Progenitor cell of endocrine pancreas (in vitro differentiated cells): ENCODE data around the gene PSMB5. TPM values are rescaled to one million over a fixed set of nuclear protein-coding genes. Genes with fewer than 3 reads are reported as not detected.
A peak's percentile ranks its signal among the peaks of the same experiment; 100 is the strongest.

Experiments
- DNase-seq: peaks from one replicate; pipeline ENCODE4 v3.0.0; 2021; ENCODE audit warnings: low spot score; ENCODE audit not compliant: unreplicated experiment
- H3K27ac Mint-ChIP-seq: 2 replicates; pipeline ENCODE4 v1.8.0; 2021; ENCODE audit warnings: mild to moderate bottlenecking, moderate library complexity, mixed read lengths
- H3K27me3 Mint-ChIP-seq: 2 replicates; pipeline ENCODE4 v1.8.0; 2021; ENCODE audit warnings: mixed read lengths
- H3K36me3 Mint-ChIP-seq: 2 replicates; pipeline ENCODE4 v1.8.0; 2022; ENCODE audit warnings: mixed read lengths; ENCODE audit not compliant: insufficient read depth
- H3K4me1 Mint-ChIP-seq: 2 replicates; pipeline ENCODE4 v1.8.0; 2021; ENCODE audit warnings: low read depth, mixed read lengths
- H3K4me3 Mint-ChIP-seq: 2 replicates; pipeline ENCODE4 v1.8.0; 2021; ENCODE audit warnings: low read depth, mild to moderate bottlenecking, moderate library complexity, mixed read lengths
- H3K9me3 Mint-ChIP-seq: 2 replicates; pipeline ENCODE4 v1.8.0; 2021; ENCODE audit warnings: low read depth, mixed read lengths
- CTCF ChIP-seq: fragments of 200-600 bp; sonication (generic); IDR thresholded peaks from one replicate; pipeline ENCODE4 v1.5.0; 2021; ENCODE audit warnings: antibody characterized with exemption, mild to moderate bottlenecking; ENCODE audit not compliant: unreplicated experiment
- total RNA-seq: library from RNA; stranded (reverse); gene quantifications from 2 replicates; pipeline ENCODE4 v1.2.1, GENCODE V29; 2021

Gene PSMB5
- total RNA-seq, 1 donor from 2014 or later: 156 TPM

- no peak for TF ChIP-seq CTCF
Observed at GRCh38 chr14:22977684-22978486, 56.8 kb downstream of the PSMB5 start.

GRCh38 chr14:22977434-22977683, 57.3 kb downstream of the PSMB5 start:
- Mint-ChIP-seq H3K4me3 (peak overlapping the region; percentile 44), H3K4me1 (peaks cover 49% of the 10 kb centered on the region), H3K27ac (peak overlapping the region; percentile 100), H3K9me3 (no peaks in the 10 kb centered on the region), H3K36me3 (peaks cover 41% of the 10 kb centered on the region), H3K27me3 (no peaks in the 10 kb centered on the region)
- no peak for TF ChIP-seq CTCF
- no peak for DNase-seq

More at GRCh38 chr14:22977684-22978486, 56.8 kb downstream of the PSMB5 start:
- H3K9me3 Mint-ChIP-seq: no peaks in the 10 kb centered on the region
- H3K4me1 Mint-ChIP-seq: peaks cover 49% of the 10 kb centered on the region
- peaks cover 40% of the 10 kb centered on the region for H3K36me3 Mint-ChIP-seq
- H3K27me3 Mint-ChIP-seq: no peaks in the 10 kb centered on the region
- peak overlapping the region; percentile 82 for H3K4me3 Mint-ChIP-seq
- peak overlapping the region; percentile 100 for H3K27ac Mint-ChIP-seq
- DNase-seq: peak; percentile 76

GRCh38 chr14:22976620-22977433, 57.9 kb downstream of the PSMB5 start:
- Mint-ChIP-seq H3K9me3 (no peaks in the 10 kb centered on the region), H3K27ac (peak overlapping the region; percentile 100), H3K27me3 (no peaks in the 10 kb centered on the region), H3K36me3 (peaks cover 44% of the 10 kb centered on the region), H3K4me1 (peaks cover 49% of the 10 kb centered on the region), H3K4me3 (peak overlapping the region; percentile 44)
- no peak for TF ChIP-seq CTCF
- DNase-seq: no peak

Other genes with a start within 250 kb of the PSMB5 start
- gene SLC7A7, start 219.5 kb downstream of the PSMB5 start, total RNA-seq: 6.7 and 7.7 TPM in 2 replicates
- gene MRPL52, start 205.0 kb downstream of the PSMB5 start, total RNA-seq: 113 and 121 TPM in 2 replicates
- 198 and 209 TPM in 2 replicates for gene MMP14, start 198.3 kb downstream of the PSMB5 start, total RNA-seq
- 39.8 and 43.1 TPM in 2 replicates for gene LRP10, start 163.2 kb downstream of the PSMB5 start, total RNA-seq
- 10.0 and 11.3 TPM in 2 replicates for gene REM2, start 151.7 kb downstream of the PSMB5 start, total RNA-seq
- gene RBM23, start 115.8 kb downstream of the PSMB5 start, total RNA-seq: 110 and 118 TPM in 2 replicates
- gene PRMT5, start 105.5 kb downstream of the PSMB5 start, total RNA-seq: 104 and 111 TPM in 2 replicates
- gene HAUS4, start 77.8 kb downstream of the PSMB5 start, total RNA-seq: 36.6 and 39.1 TPM in 2 replicates
- gene AJUBA, start 52.3 kb downstream of the PSMB5 start, total RNA-seq: 97.1 and 104 TPM in 2 replicates
- gene C14orf93, start 24.8 kb downstream of the PSMB5 start, total RNA-seq: 14.4 and 15.4 TPM in 2 replicates
- not detected in 2 replicates for gene PSMB11, start 7.3 kb upstream of the PSMB5 start, total RNA-seq
- 23.7 and 25.1 TPM in 2 replicates for gene CDH24, start 22.6 kb upstream of the PSMB5 start, total RNA-seq
- 439 and 458 TPM in 2 replicates for gene ACIN1, start 60.2 kb upstream of the PSMB5 start, total RNA-seq
- 42.2 and 45.8 TPM in 2 replicates for gene C14orf119, start 60.6 kb upstream of the PSMB5 start, total RNA-seq
- gene CIROP, start 70.1 kb upstream of the PSMB5 start, total RNA-seq: not detected in 2 replicates
- not detected in 2 replicates for gene CEBPE, start 84.4 kb upstream of the PSMB5 start, total RNA-seq
- 28.3 and 30.9 TPM in 2 replicates for gene SLC7A8, start 148.8 kb upstream of the PSMB5 start, total RNA-seq
- not detected in 2 replicates for gene RNF212B, start 203.0 kb upstream of the PSMB5 start, total RNA-seq